Epithelial cell of esophagus (primary cell): ENCODE data around the gene ARHGAP10.
A peak's percentile ranks its signal among the peaks of the same experiment; 100 is the strongest.

Experiments used
- DNase-seq: peaks from one replicate; pipeline ENCODE4 v3.0.0; 2010; ENCODE audit warnings: low read depth
- H3K4me3 ChIP-seq: 2 replicates; pipeline ENCODE4 v1.5.1; 2011; ENCODE audit warnings: mild to moderate bottlenecking, low read length, control low read depth
- CTCF ChIP-seq: IDR thresholded peaks from 2 replicates; pipeline ENCODE4 v1.5.1; 2011; ENCODE audit warnings: low read depth, mild to moderate bottlenecking, low read length, control low read depth, inconsistent platforms; ENCODE audit not compliant: insufficient read depth; ENCODE audit errors: missing control alignments

ARHGAP10 gene

GRCh38 chr4:148116264-148116663, 384.4 kb downstream of the ARHGAP10 start:
- H3K4me3 ChIP-seq: no peak overlapping the region
- DNase-seq: no peak
- no peak for TF ChIP-seq CTCF

GRCh38 chr4:148116969-148117368, 385.1 kb downstream of the ARHGAP10 start:
- no peak overlapping the region for H3K4me3 ChIP-seq
- peak; percentile 18 for DNase-seq
- no peak for TF ChIP-seq CTCF

- H3K4me3 ChIP-seq: no peak overlapping the region
- DNase-seq: no peak
- TF ChIP-seq CTCF: no peak
These were observed 386.3 kb downstream of the ARHGAP10 start for GRCh38 chr4:148118179-148118578.

GRCh38 chr4:148118633-148119032, 386.7 kb downstream of the ARHGAP10 start:
- no peak for TF ChIP-seq CTCF
- DNase-seq: no peak
- H3K4me3 ChIP-seq: no peak overlapping the region

GRCh38 chr4:148120216-148120615, 388.3 kb downstream of the ARHGAP10 start:
- no peak for DNase-seq
- H3K4me3 ChIP-seq: no peak overlapping the region
- no peak for TF ChIP-seq CTCF
